ENCODE results near the gene CDK17. TPM values are rescaled to one million over a fixed set of nuclear protein-coding genes. Genes with fewer than 3 reads are reported as not detected.
A peak's percentile ranks its signal among the peaks of the same experiment; 100 is the strongest.

Gene CDK17
- total RNA-seq, 2 donors from 2014 or later = 20.9 to 27.1 TPM

GRCh38 chr12:96257550-96258103, 142.6 kb downstream of the CDK17 start:
- TF ChIP-seq CTCF (IDR thresholded peaks at IDR 0.05) = no peak
- no peak overlapping the region for H3K4me3 ChIP-seq

GRCh38 chr12:96256672-96257361, 143.4 kb downstream of the CDK17 start:
- no peak for DNase-seq (ENCODE audit: low spot score)

More at GRCh38 chr12:96257550-96258103, 142.6 kb downstream of the CDK17 start:
- Histone ChIP-seq H3K36me3 (peaks cover 4% of the 10 kb centered on the region), H3K9me3 (no peaks in the 10 kb centered on the region), H3K4me1 (peaks cover 0 to 45% of the 10 kb centered on the region in 2 donors), H3K27me3 (no peaks in the 10 kb centered on the region), H3K27ac (peak overlapping the region in 1 of 2 donors; percentile 27)
- no peak for DNase-seq (ENCODE audit: low spot score)

GRCh38 chr12:96255077-96255476, 145.2 kb downstream of the CDK17 start:
- peaks cover 4% of the 10 kb centered on the region for H3K36me3 ChIP-seq
- H3K27me3 ChIP-seq = no peaks in the 10 kb centered on the region
- no peak for TF ChIP-seq CTCF (IDR thresholded peaks at IDR 0.05)
- H3K4me3 ChIP-seq = no peak overlapping the region
- peak overlapping the region; percentile 69 to 72 for H3K27ac ChIP-seq
- peaks cover 0 to 40% of the 10 kb centered on the region in 2 donors for H3K4me1 ChIP-seq
- H3K9me3 ChIP-seq = no peaks in the 10 kb centered on the region
- peak; percentile 89 for DNase-seq (ENCODE audit: low spot score)

More at GRCh38 chr12:96256672-96257361, 143.4 kb downstream of the CDK17 start:
- TF ChIP-seq CTCF (IDR thresholded peaks at IDR 0.05) = no peak
- Histone ChIP-seq H3K4me1 (peaks cover 0 to 45% of the 10 kb centered on the region in 2 donors), H3K36me3 (peaks cover 5% of the 10 kb centered on the region), H3K27me3 (no peaks in the 10 kb centered on the region), H3K27ac (peak overlapping the region in 1 of 2 donors; percentile 25), H3K9me3 (no peaks in the 10 kb centered on the region), H3K4me3 (no peak overlapping the region)

DNA sequence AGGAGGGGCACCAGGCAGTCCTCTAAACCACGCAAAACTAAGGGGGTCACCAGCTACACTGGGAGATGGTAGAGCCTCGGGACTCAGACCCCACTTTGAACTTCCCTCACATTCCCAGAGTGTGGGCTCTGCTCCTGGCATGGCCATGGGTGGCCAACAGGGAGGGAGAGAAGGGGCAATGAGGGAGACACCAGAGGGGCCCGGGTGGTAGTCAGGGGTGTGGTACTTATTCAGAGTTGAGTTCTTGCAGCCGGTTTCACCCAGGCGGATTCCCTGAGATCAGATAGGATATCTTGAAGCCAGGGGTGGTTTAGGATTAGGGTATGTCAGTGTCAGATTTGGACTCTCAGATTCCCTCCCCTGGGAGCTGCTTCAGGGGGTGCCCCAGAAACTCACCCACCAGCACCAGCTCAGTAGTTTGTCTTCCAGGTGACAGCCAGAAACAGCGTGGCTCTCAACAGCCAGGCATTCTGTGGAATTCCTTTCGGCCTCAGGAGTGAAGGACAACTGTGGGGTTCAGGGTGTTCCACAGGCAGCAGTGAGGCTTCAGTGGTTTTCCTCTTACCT, 150.0 kb downstream of the CDK17 start:
- H3K27ac ChIP-seq = peak overlapping the region; percentile 64 to 68
- H3K4me3 ChIP-seq = no peak overlapping the region
- H3K4me1 ChIP-seq = peaks cover 0 to 39% of the 10 kb centered on the region in 2 donors
- TF ChIP-seq CTCF (IDR thresholded peaks at IDR 0.05) = no peak
- no peaks in the 10 kb centered on the region for H3K27me3 ChIP-seq
- no peaks in the 10 kb centered on the region for H3K9me3 ChIP-seq
- no peak for DNase-seq (ENCODE audit: low spot score)
- peaks cover 16% of the 10 kb centered on the region for H3K36me3 ChIP-seq

DNA sequence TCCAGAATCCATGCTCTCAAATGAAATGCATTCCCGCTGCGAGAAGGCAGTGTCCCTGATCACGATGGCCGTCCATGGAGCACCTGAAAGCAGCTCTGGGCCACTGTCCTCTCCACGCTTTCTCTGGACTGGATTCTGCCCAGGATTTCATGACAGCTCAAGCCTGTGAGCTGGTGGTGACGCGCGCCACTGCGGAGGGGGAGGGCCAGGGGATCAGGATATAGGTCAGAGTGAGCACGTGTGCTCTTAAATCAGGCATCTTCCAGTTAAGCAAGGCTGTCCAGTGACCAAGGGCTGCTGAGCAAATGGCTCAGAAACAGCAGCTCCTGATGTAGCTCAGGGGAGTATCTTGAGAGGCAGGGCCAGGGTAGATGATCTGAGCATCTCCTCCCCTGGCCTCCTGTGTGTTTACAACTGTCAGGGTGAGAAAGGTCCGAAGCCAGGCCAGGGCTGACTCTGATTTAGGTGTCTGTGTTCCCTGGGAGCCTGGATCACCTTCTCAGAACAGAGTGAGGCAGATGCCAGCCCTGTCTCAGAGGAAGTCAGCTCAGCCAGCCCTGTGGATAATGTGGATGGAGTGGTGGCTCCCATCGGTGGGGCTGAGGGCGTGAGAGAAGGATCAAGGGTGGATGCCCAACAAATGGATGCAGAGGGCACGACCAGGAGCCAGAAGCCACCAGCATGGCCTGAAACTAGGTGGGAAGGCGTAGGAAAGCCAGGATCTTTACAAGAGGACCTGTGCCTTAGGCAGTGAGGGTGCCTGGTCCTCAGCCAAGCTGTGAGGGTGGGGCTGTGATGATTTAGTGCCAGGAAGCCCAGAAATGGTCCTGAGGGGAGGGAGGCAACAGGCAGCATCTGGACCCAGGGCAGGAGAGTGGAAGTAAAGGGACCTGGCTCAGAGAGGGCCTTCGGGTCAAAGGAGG, 150.8 kb downstream of the CDK17 start:
- Histone ChIP-seq H3K36me3 (peaks cover 16% of the 10 kb centered on the region), H3K27ac (peak overlapping the region; percentile 64 to 68), H3K4me1 (peaks cover 0 to 36% of the 10 kb centered on the region in 2 donors), H3K4me3 (no peak overlapping the region), H3K27me3 (no peaks in the 10 kb centered on the region), H3K9me3 (no peaks in the 10 kb centered on the region)
- TF ChIP-seq CTCF (IDR thresholded peaks at IDR 0.05) = no peak
- no peak for DNase-seq (ENCODE audit: low spot score)

Measured in right atrium auricular region (tissue), 2 donors.